A673 (cell line): ENCODE data around the gene KRTAP26-1. TPM values are rescaled to one million over a fixed set of nuclear protein-coding genes. Genes with fewer than 3 reads are reported as not detected.

ENCODE experiments used
- BruUV-seq: library from RNA; stranded (reverse); fragments of 400-500 nt; replicated peaks from 2 replicates; lab custom pipeline; 2021; lab: Mats Ljungman, UMichigan
- CTCF ChIA-PET: fragments of 300-600 bp; sonication (Branson Sonifier 250); formaldehyde crosslinking; loops from one replicate; lab custom pipeline; 2022; ENCODE audit warnings: antibody characterized with exemption; lab: Charles Lee
- POLR2A ChIA-PET: fragments of 300-600 bp; sonication (Branson Sonifier 250); formaldehyde crosslinking; loops from one replicate; lab custom pipeline; 2022; ENCODE audit warnings: antibody characterized with exemption; ENCODE audit not compliant: low non-redundant PET; lab: Charles Lee
- DNase-seq: peaks from one replicate; pipeline ENCODE4 v3.0.0-alpha.2; 2015; ENCODE audit warnings: low spot score
- H3K27ac ChIP-seq: fragments of 200-600 bp; sonication (generic); 2 replicates; pipeline ENCODE4 v1.5.1; 2016; ENCODE audit warnings: mixed run types, low read depth, mild to moderate bottlenecking, mixed read lengths, antibody characterized with exemption, low read length; ENCODE audit not compliant: poor library complexity, severe bottlenecking
- H3K27me3 ChIP-seq: fragments of 200-600 bp; sonication (generic); replicated peaks from 2 replicates; pipeline ENCODE4 v1.6.1; 2017; ENCODE audit warnings: mixed run types, low read depth, mild to moderate bottlenecking, mixed read lengths, antibody characterized with exemption, low read length; ENCODE audit not compliant: insufficient read depth, poor library complexity
- H3K36me3 ChIP-seq: fragments of 200-600 bp; sonication (generic); 2 replicates; pipeline ENCODE4 v1.6.1; 2016; ENCODE audit warnings: mixed run types, mild to moderate bottlenecking, mixed read lengths, antibody characterized with exemption, low read length; ENCODE audit not compliant: insufficient read depth, poor library complexity, severe bottlenecking
- H3K4me1 ChIP-seq: fragments of 200-600 bp; sonication (generic); 2 replicates; pipeline ENCODE4 v1.6.1; 2017; ENCODE audit warnings: mixed run types, mild to moderate bottlenecking, mixed read lengths, antibody characterized with exemption, low read length; ENCODE audit not compliant: insufficient read depth, poor library complexity, severe bottlenecking
- H3K4me3 ChIP-seq: fragments of 200-600 bp; sonication (generic); 2 replicates; pipeline ENCODE4 v1.5.1; 2016; ENCODE audit warnings: low read depth, mixed run types, mild to moderate bottlenecking, mixed read lengths, low read length; ENCODE audit not compliant: poor library complexity, severe bottlenecking
- H3K9me3 ChIP-seq: fragments of 200-600 bp; sonication (generic); 2 replicates; pipeline ENCODE4 v1.6.1; 2016; ENCODE audit warnings: mixed run types, low read depth, mild to moderate bottlenecking, mixed read lengths, antibody characterized with exemption, low read length; ENCODE audit not compliant: poor library complexity, severe bottlenecking
- EZH2 ChIP-seq: fragments of 200-600 bp; sonication (generic); IDR thresholded peaks from 2 replicates; pipeline ENCODE4 v1.6.1; 2017; ENCODE audit warnings: borderline replicate concordance, low read depth, mild to moderate bottlenecking, mixed read lengths, antibody characterized with exemption, low read length; ENCODE audit not compliant: poor library complexity, severe bottlenecking
- intact Hi-C: fragments of 100-400 bp; cut with micrococcal nuclease; formaldehyde crosslinking; loops from one replicate; pipeline ENCODE4 v1.10.0; 2022; ENCODE audit not compliant: unreplicated experiment
- total RNA-seq: library from RNA; stranded (reverse); gene quantifications from 2 replicates; pipeline ENCODE4 v1.2.3, GENCODE V29; 2021
- TF ChIP-seq, protein P1 (sequence below): fragments of 300-800, 200-600 bp; sonication (generic); conservative IDR thresholded peaks from 2 replicates; pipeline ENCODE4 v1.5.1; 2017; ENCODE audit warnings: low read depth, mild to moderate bottlenecking, antibody characterized with exemption, low read length, moderate library complexity, mixed read lengths

The KRTAP26-1 gene
- total RNA-seq, 1 experiment from 2014 or later, result not detected

DNA sequence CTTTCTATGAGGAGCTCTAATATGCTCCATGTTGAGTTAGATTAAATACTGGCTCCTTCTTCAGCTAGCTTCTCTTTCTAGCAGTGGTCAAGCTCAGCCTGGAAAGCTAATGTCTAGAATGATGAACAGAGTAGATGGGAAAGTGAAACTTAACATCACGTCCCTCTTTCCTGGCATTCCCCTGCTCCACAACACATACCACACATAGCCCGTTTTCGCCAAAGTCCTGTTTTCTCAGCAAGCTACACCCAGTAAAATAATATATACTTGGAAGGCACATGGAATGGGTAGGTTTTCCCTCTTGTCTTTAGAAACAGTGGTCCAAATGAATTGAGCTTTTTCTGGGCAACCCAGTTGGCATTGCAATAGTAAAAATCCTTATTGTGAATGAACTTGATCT, 13.6 kb upstream of the KRTAP26-1 start:
- TF ChIP-seq, protein P1, sequence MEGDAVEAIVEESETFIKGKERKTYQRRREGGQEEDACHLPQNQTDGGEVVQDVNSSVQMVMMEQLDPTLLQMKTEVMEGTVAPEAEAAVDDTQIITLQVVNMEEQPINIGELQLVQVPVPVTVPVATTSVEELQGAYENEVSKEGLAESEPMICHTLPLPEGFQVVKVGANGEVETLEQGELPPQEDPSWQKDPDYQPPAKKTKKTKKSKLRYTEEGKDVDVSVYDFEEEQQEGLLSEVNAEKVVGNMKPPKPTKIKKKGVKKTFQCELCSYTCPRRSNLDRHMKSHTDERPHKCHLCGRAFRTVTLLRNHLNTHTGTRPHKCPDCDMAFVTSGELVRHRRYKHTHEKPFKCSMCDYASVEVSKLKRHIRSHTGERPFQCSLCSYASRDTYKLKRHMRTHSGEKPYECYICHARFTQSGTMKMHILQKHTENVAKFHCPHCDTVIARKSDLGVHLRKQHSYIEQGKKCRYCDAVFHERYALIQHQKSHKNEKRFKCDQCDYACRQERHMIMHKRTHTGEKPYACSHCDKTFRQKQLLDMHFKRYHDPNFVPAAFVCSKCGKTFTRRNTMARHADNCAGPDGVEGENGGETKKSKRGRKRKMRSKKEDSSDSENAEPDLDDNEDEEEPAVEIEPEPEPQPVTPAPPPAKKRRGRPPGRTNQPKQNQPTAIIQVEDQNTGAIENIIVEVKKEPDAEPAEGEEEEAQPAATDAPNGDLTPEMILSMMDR, result no peak
- TF ChIP-seq EZH2, result no peak
- H3K36me3 ChIP-seq, result no peaks in the 10 kb centered on the region
- CTCF ChIA-PET, result interaction anchor here (0.6 kb wide), 1 partner anchor 866 kb away, joined by 4 read pairs; no protein-coding TSS in a partner anchor
- peaks cover 3% of the 10 kb centered on the region for H3K27me3 ChIP-seq
- H3K9me3 ChIP-seq, result no peaks in the 10 kb centered on the region
- no peak overlapping the region for H3K27ac ChIP-seq
- H3K4me3 ChIP-seq, result no peak overlapping the region
- no TSS peak for BruUV-seq
- intact Hi-C loops, result no loop called here
- POLR2A ChIA-PET, result interaction anchor here (0.6 kb wide), 1 partner anchor 84 kb away, joined by 3 read pairs; no protein-coding TSS in a partner anchor
- DNase-seq, result no peak
- H3K4me1 ChIP-seq, result no peaks in the 10 kb centered on the region

DNA sequence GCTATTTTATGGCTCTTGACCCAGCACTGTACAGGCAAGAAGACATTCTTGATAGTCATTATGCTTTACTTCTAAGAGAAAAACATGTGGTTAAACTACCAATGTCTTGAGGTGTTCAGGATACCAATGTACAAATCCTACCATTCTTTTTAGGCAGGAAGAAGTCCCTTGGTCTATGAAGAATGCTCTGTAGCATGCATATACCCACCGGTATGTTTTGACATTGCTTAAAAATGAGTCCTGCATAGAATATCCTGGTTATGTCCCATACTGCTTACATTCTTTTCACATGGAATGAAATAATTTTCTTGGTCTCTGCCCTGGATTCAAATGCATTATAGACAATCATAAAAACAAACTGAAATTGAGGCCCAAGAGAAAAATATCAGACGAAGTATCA, 12.6 kb upstream of the KRTAP26-1 start:
- TF ChIP-seq EZH2, result no peak
- TF ChIP-seq, protein P1, result no peak
- intact Hi-C loops, result no loop called here
- H3K36me3 ChIP-seq, result no peaks in the 10 kb centered on the region
- no peak overlapping the region for H3K4me3 ChIP-seq
- ChIA-PET POLR2A (no interaction called here), CTCF (no interaction called here)
- H3K27me3 ChIP-seq, result peaks cover 3% of the 10 kb centered on the region
- no peak overlapping the region for H3K27ac ChIP-seq
- no peaks in the 10 kb centered on the region for H3K9me3 ChIP-seq
- BruUV-seq, result no TSS peak
- no peaks in the 10 kb centered on the region for H3K4me1 ChIP-seq
- DNase-seq, result no peak

DNA sequence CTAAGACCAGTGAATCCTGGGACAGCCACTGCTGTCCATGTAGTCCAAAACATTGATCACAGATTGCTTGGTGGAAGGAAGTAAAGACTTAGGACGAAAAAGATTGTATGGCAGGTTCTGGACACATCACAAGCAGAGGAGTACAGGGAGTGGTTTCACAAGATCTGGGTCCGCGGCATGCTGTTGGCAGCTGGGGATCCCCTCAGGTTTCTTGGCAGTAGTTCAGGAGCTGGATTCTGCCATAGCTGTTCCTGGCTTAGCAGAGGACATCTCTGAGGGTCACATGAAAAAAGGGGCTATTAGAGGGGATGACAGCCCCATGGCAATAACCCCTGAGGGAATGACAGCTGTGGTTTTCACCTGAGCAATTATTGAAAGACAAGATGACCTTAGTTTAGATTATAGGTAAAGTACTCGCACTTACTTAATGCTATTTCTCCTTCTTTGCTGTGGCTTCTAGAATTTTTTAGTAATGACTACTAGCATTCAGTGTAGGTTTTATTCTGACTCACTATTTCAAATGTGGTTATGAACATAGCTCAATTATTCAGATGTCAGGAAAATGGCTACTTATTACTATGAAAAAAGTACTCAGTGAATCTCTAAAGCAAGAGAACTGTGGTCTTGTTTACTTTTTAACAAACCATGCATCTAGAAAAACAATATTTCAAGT, 9.2 kb upstream of the KRTAP26-1 start:
- CTCF ChIA-PET, result no interaction called here
- H3K4me3 ChIP-seq, result no peak overlapping the region
- no TSS peak for BruUV-seq
- H3K9me3 ChIP-seq, result no peaks in the 10 kb centered on the region
- H3K27ac ChIP-seq, result no peak overlapping the region
- POLR2A ChIA-PET, result no interaction called here
- DNase-seq, result no peak
- H3K27me3 ChIP-seq, result peaks cover 3% of the 10 kb centered on the region
- no peaks in the 10 kb centered on the region for H3K4me1 ChIP-seq
- intact Hi-C loops, result no loop called here
- no peaks in the 10 kb centered on the region for H3K36me3 ChIP-seq
- no peak for TF ChIP-seq EZH2
- TF ChIP-seq, protein P1, result no peak
